GM10266 (cell line): Measurements from ENCODE around the gene AIG1.
"Not testable (repeated sequence)": the region's sequence is repeated elsewhere in the genome, so short reads cannot be mapped to it uniquely, and the experiment has no call there.

ENCODE experiments used
- DNase-seq: peaks from one replicate; pipeline ENCODE4 v3.0.0; 2012; ENCODE audit errors: extremely low spot score
- CTCF ChIP-seq: IDR thresholded peaks from 2 replicates; pipeline ENCODE4 v1.5.1; 2012; ENCODE audit warnings: mild to moderate bottlenecking, low read depth; ENCODE audit not compliant: control insufficient read depth, insufficient read depth; ENCODE audit errors: missing control alignments

The AIG1 gene

GRCh38 chr6:143079325-143079640 is 18.6 kb downstream of the AIG1 start:
- no peak for TF ChIP-seq CTCF
- no peak for DNase-seq

GRCh38 chr6:143082274-143082673 is 21.6 kb downstream of the AIG1 start:
- not testable (repeated sequence) for DNase-seq

- DNase-seq: not testable (repeated sequence)
These were observed 23.3 kb downstream of the AIG1 start for GRCh38 chr6:143084019-143084418.

GRCh38 chr6:143087335-143087734 is 26.6 kb downstream of the AIG1 start:
- not testable (repeated sequence) for DNase-seq

- TF ChIP-seq CTCF: no peak
- no peak for DNase-seq
These were observed 27.2 kb downstream of the AIG1 start for GRCh38 chr6:143087856-143088255.

- TF ChIP-seq CTCF: no peak
- DNase-seq: no peak
These were observed 29.8 kb downstream of the AIG1 start for GRCh38 chr6:143090314-143091044.

GRCh38 chr6:143092768-143093167 is 32.1 kb downstream of the AIG1 start:
- DNase-seq: no peak
- no peak for TF ChIP-seq CTCF

GRCh38 chr6:143093290-143093689 is 32.6 kb downstream of the AIG1 start:
- no peak for DNase-seq
- TF ChIP-seq CTCF: no peak

- no peak for DNase-seq
- no peak for TF ChIP-seq CTCF
These were observed 35.7 kb downstream of the AIG1 start for GRCh38 chr6:143096403-143096802.
